ENCODE data around the gene DEPP1. TPM values are rescaled to one million over a fixed set of nuclear protein-coding genes. Genes with fewer than 3 reads are reported as not detected.

Gene DEPP1
- total RNA-seq, 1 donor from 2014 or later, result 309 TPM

DNA sequence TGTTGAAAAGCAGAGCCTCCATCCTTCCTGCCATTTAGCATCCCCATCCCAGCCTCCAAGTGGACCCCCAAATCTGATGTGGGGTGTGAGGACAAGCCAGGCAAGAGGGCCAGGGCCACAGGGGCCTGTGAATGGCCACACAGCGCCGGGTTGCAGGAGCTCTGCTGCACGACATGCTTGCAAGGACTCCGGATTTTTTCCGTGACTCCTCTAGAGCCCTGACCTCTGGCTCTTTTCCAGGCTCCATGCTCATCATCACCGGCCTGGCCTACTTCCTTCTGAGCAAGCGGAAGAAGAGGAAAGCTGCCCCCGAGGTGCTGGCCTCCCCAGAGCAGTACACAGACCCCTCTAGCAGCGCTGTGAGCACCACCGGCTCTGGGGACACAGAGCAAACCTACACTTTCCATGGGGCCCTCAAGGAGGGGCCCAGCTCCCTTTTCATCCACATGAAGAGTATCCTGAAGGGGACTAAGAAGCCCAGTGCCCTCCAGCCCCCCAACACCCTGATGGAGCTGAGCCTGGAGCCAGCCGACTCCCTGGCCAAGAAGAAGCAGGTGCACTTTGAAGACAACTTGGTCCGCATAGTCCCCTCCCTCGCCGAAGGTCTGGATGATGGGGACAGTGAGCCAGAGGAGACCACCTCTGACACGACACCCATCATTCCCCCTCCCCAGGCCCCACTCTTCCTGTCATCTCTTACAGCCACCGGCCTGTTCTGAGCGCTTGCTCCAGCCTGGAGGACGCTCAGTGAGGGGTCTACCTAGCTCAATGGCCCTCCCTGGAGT is 44.0 kb downstream of the DEPP1 start:
- H3K27ac ChIP-seq, result peak overlapping the region; percentile 17 to 59
- peaks cover 4 to 17% of the 10 kb centered on the region in 2 donors for H3K4me1 ChIP-seq
- H3K9me3 ChIP-seq, result no peaks in the 10 kb centered on the region
- no peaks in the 10 kb centered on the region for H3K36me3 ChIP-seq
- no peak overlapping the region for H3K4me3 ChIP-seq
- TF ChIP-seq, protein P1, sequence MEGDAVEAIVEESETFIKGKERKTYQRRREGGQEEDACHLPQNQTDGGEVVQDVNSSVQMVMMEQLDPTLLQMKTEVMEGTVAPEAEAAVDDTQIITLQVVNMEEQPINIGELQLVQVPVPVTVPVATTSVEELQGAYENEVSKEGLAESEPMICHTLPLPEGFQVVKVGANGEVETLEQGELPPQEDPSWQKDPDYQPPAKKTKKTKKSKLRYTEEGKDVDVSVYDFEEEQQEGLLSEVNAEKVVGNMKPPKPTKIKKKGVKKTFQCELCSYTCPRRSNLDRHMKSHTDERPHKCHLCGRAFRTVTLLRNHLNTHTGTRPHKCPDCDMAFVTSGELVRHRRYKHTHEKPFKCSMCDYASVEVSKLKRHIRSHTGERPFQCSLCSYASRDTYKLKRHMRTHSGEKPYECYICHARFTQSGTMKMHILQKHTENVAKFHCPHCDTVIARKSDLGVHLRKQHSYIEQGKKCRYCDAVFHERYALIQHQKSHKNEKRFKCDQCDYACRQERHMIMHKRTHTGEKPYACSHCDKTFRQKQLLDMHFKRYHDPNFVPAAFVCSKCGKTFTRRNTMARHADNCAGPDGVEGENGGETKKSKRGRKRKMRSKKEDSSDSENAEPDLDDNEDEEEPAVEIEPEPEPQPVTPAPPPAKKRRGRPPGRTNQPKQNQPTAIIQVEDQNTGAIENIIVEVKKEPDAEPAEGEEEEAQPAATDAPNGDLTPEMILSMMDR (IDR thresholded peaks at IDR 0.05), result no peak
- H3K27me3 ChIP-seq, result no peaks in the 10 kb centered on the region
- intact Hi-C loops (cut with DNase I), result loop anchor here (10.0 kb wide), 2 partner anchors 250 to 300 kb away; no protein-coding TSS in a partner anchor
- DNase-seq (ENCODE audit: low spot score in 2 of 2), result peak in 1 of 2 donors; percentile 63

DNA sequence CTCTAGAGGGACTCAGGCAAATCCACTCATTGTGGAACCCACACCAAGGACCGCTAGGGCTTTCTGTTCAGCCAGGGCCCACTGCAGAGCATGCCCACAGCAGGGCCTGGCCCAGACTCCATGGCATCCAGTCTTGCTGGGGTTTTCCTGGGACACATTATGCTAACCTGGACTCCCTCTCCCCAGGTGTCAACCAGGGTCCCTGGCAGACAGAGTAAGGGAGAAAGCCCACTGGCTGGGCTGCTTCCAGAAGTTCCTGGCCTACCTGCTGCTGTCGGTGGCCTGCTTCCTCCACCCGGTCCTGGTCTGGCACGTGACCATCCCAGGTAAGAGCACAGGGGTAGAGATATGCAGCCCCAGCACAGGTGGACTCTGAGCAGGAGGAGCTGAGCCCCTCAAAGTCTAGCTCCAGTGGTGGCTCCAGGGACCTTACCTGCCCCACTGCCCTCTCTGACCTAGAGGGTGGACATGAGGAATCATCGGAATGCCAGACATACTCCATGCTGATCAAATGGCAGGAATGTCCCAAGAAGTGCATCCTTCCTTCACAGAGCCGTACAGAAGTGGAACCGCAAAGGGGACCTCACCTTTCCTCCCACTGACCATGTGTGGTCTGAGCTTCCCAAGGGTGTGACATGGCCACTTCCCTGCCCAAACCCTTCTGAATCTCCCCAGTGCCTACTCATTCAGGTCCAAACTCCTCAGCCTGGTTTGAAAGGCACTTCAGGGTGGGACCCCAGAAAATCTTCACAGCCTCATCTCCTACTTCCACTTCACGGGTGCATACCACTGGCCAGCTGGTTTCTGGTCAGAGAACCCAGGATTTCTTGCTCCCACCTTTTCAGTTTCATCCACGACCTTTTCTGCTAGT is 44.9 kb downstream of the DEPP1 start:
- Histone ChIP-seq H3K36me3 (no peaks in the 10 kb centered on the region), H3K4me1 (peaks cover 4 to 17% of the 10 kb centered on the region in 2 donors), H3K9me3 (no peaks in the 10 kb centered on the region), H3K27ac (no peak overlapping the region), H3K4me3 (no peak overlapping the region), H3K27me3 (no peaks in the 10 kb centered on the region)
- peak in 1 of 2 donors; percentile 60 for DNase-seq (ENCODE audit: low spot score in 2 of 2)
- intact Hi-C loops (cut with DNase I), result loop anchor here (2.0 to 10.0 kb wide), 4 partner anchors 25 to 301 kb away; partner anchors contain the start of genes RASSF4 and ZNF22
- TF ChIP-seq, protein P1 (IDR thresholded peaks at IDR 0.05), result no peak

DNA sequence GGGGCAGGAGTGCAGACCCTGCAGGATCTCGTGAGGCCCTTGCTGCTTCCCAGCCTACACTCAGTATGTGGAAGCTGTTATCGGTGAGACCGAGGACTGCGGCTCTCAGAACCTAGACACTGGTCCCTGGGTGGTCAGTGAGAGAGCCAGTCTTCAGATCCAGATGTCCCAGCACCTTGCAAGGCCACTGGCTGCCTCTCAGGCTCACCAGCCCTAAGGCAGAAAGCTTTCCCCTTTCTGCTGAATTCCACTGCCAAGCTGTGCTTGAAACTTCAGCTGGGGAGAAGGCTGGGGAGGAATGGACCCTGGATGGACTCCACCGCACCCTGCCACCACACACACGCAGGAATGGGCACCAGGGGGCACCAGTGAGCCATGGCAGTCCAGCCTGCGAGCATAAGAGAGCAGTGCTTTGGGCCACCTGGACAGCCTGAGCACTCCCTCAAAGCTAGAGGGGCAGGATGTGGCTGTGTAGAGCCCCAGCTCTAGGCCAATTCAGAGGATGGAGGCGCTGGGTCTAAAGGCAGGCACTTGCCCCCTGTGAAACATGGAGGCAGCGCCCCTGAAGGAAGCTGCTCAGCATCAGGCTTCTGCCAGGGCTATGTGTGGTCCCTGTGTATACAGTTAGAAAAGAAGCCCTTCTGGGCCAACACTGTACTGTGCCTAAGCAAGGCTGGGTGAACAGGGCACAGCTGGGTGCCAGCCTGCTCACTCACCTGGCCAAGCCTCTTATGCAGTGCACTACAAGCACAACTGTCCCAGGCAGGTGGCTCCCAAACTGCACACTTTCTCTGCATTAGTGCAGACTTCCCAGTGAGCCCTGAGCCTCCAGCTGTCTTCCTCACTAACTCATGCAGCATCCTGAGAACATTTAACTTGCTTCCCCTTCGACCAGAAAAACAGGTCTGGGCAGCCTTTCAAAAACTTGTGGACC is 45.8 kb downstream of the DEPP1 start:
- no peak overlapping the region for H3K4me3 ChIP-seq
- no peaks in the 10 kb centered on the region for H3K9me3 ChIP-seq
- TF ChIP-seq, protein P1 (IDR thresholded peaks at IDR 0.05), result peak; percentile 91 to 98 (median 97)
- peaks cover 4 to 17% of the 10 kb centered on the region in 2 donors for H3K4me1 ChIP-seq
- peak overlapping the region in 1 of 2 donors; percentile 7 for H3K27ac ChIP-seq
- intact Hi-C loops (cut with DNase I), result loop anchor here (1.0 to 10.0 kb wide), 5 partner anchors 26 to 302 kb away; partner anchors contain the start of genes RASSF4 and ZNF22
- no peaks in the 10 kb centered on the region for H3K36me3 ChIP-seq
- no peaks in the 10 kb centered on the region for H3K27me3 ChIP-seq
- DNase-seq (ENCODE audit: low spot score in 2 of 2), result peak; percentile 56 to 96

DNA sequence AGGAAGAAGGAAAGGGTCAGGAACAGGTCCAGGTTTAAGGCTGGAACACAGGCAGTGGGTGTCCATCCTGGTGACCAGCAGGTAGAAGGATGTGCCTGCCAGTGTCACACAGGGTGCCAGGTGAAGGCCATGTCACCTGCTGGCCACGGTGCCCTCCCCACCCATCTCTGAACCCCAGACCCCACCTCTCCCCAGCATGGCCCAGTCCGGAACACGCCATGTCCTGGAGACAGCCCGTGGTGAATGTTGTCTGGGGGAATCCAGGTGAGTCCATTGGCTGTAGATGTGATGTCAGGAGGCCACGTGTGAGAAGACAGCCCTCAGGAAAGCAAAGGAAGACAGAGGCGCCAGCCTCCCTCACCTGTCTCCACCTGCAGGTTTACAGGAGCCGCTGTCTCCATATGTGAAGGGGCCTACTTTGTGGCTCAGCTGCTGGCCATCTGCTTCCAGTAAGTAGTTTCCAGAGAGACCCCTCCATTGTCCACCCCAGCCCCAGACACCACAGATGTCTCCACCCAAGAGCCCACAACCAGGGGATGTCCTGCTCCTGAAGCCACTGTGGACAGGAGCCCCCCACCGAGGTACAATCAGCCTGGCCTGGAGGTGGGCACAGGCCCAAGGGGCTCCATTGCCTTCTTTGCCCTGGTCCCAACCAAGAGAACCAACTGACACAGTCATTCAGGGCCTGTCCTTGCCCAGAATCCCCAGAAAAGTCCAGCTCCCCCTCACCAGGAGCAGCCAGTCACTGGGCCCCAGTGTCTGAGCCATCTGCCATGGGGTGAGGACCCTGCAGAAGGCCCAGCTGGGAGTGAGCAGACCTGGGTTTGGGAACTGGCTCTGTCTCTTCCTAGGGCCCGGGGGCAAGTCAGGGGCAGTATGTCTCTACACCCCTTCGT is 46.7 kb downstream of the DEPP1 start:
- no peak overlapping the region for H3K4me3 ChIP-seq
- no peaks in the 10 kb centered on the region for H3K9me3 ChIP-seq
- peak in 1 of 2 donors; percentile 62 for DNase-seq (ENCODE audit: low spot score in 2 of 2)
- H3K36me3 ChIP-seq, result no peaks in the 10 kb centered on the region
- intact Hi-C loops (cut with DNase I), result loop anchor here (1.0 to 10.0 kb wide), 5 partner anchors 27 to 303 kb away; partner anchors contain the start of genes RASSF4 and ZNF22
- H3K27ac ChIP-seq, result no peak overlapping the region
- H3K4me1 ChIP-seq, result peaks cover 4 to 17% of the 10 kb centered on the region in 2 donors
- TF ChIP-seq, protein P1 (IDR thresholded peaks at IDR 0.05), result no peak
- H3K27me3 ChIP-seq, result no peaks in the 10 kb centered on the region
